Left lung (tissue), 10 donors: Measurements from ENCODE around the gene PSMD13. TPM values are rescaled to one million over a fixed set of nuclear protein-coding genes. Genes with fewer than 3 reads are reported as not detected.
A peak's percentile ranks its signal among the peaks of the same experiment; 100 is the strongest.

ENCODE experiments used
- ATAC-seq: fragments of 200-7000 bp; cut with Tn5 transposase; one replicate; pipeline ENCODE4 v1.9.1; 2020; ENCODE audit warnings: moderate library complexity
- DNase-seq, 4 donors: peaks; one replicate each; pipeline ENCODE4 v3.0.0-alpha.2; 2013 to 2020
- H3K27ac ChIP-seq, 2 donors: fragments of 200-600 bp; sonication (generic) in 1 of 2; one replicate each; pipeline versions ENCODE4 v1.5.0 to v1.8.0; 2020 to 2021
- H3K27me3 ChIP-seq, 2 donors: fragments of 200-600 bp; sonication (generic) in 1 of 2; one replicate each; pipeline versions ENCODE4 v1.5.0 to v1.8.0; 2020 to 2021
- H3K36me3 ChIP-seq, 2 donors: fragments of 200-600 bp; sonication (generic) in 1 of 2; one replicate each; pipeline versions ENCODE4 v1.5.0 to v1.8.0; 2020 to 2021
- H3K4me1 ChIP-seq, 2 donors: fragments of 200-600 bp; one replicate each; pipeline ENCODE4 v1.8.0; 2021
- H3K4me3 ChIP-seq, 2 donors: fragments of 200-600 bp; sonication (generic) in 1 of 2; one replicate each; pipeline versions ENCODE4 v1.5.0 to v1.8.0; 2020 to 2021; ENCODE audit warnings: mild to moderate bottlenecking in 1 of 2
- H3K9me3 ChIP-seq, 2 donors: fragments of 200-600 bp; sonication (generic) in 1 of 2; one replicate each; pipeline versions ENCODE4 v1.5.0 to v1.8.0; 2020 to 2021
- intact Hi-C, 2 donors: fragments of 100-400 bp; cut with DNase I; formaldehyde crosslinking; loops; one replicate each; pipeline versions ENCODE4 v1.11.2 to v1.14.2; 2022
- polyA plus RNA-seq, 6 donors: library from polyadenylated mRNA; unstranded; fragments of 120-200 nt; gene quantifications; one replicate each; pipeline ENCODE4 v1.2.1, GENCODE V29; 2013; ENCODE audit not compliant: insufficient read length in 6 of 6
- total RNA-seq, 2 donors: library from RNA; stranded (reverse); fragmentation: NEBNext Ultra II Directional; extraction: Animal tissue kit (Norgen Biotek cat#: 25700); gene quantifications; one replicate each; pipeline ENCODE4 v1.2.1, GENCODE V29; 2021
- TF ChIP-seq, protein P1 (sequence below), 2 donors: fragments of 200-600 bp; sonication (generic) in 1 of 2; IDR thresholded peaks; one replicate each; pipeline versions ENCODE4 v1.5.0 to v1.8.0; 2021; ENCODE audit warnings: antibody characterized with exemption in 2 of 2
- donor health status: DM: no; HTN: yes; CAD: no.
- donor health status: DM: no; HTN: no; CAD: no.

PSMD13 gene
- total and polyA plus RNA-seq, 8 donors, result 78.0 to 157 (median 147) TPM

- H3K4me3 ChIP-seq, result no peak overlapping the region
- TF ChIP-seq, protein P1, sequence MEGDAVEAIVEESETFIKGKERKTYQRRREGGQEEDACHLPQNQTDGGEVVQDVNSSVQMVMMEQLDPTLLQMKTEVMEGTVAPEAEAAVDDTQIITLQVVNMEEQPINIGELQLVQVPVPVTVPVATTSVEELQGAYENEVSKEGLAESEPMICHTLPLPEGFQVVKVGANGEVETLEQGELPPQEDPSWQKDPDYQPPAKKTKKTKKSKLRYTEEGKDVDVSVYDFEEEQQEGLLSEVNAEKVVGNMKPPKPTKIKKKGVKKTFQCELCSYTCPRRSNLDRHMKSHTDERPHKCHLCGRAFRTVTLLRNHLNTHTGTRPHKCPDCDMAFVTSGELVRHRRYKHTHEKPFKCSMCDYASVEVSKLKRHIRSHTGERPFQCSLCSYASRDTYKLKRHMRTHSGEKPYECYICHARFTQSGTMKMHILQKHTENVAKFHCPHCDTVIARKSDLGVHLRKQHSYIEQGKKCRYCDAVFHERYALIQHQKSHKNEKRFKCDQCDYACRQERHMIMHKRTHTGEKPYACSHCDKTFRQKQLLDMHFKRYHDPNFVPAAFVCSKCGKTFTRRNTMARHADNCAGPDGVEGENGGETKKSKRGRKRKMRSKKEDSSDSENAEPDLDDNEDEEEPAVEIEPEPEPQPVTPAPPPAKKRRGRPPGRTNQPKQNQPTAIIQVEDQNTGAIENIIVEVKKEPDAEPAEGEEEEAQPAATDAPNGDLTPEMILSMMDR (IDR thresholded peaks at IDR 0.05), result no peak
- H3K9me3 ChIP-seq, result peaks cover 0 to 4% of the 10 kb centered on the region in 2 donors
- H3K27ac ChIP-seq, result peak overlapping the region in 1 of 2 donors; percentile 96
- no peaks in the 10 kb centered on the region for H3K36me3 ChIP-seq
- ATAC-seq (no peak), DNase-seq (no peak)
- intact Hi-C loops, result no loop called here
- H3K4me1 ChIP-seq, result peaks cover 0 to 39% of the 10 kb centered on the region in 2 donors
- no peaks in the 10 kb centered on the region for H3K27me3 ChIP-seq
Measured at GRCh38 chr11:270451-271318, 33.9 kb downstream of the PSMD13 start.

GRCh38 chr11:271319-271715 lies 34.5 kb downstream of the PSMD13 start:
- H3K36me3 ChIP-seq, result no peaks in the 10 kb centered on the region
- H3K27ac ChIP-seq, result peak overlapping the region in 1 of 2 donors; percentile 96
- intact Hi-C loops, result no loop called here
- H3K27me3 ChIP-seq, result no peaks in the 10 kb centered on the region
- ATAC-seq, result no peak
- TF ChIP-seq, protein P1 (IDR thresholded peaks at IDR 0.05), result no peak
- no peak for DNase-seq
- no peak overlapping the region for H3K4me3 ChIP-seq
- peaks cover 0 to 39% of the 10 kb centered on the region in 2 donors for H3K4me1 ChIP-seq
- no peaks in the 10 kb centered on the region for H3K9me3 ChIP-seq

DNA sequence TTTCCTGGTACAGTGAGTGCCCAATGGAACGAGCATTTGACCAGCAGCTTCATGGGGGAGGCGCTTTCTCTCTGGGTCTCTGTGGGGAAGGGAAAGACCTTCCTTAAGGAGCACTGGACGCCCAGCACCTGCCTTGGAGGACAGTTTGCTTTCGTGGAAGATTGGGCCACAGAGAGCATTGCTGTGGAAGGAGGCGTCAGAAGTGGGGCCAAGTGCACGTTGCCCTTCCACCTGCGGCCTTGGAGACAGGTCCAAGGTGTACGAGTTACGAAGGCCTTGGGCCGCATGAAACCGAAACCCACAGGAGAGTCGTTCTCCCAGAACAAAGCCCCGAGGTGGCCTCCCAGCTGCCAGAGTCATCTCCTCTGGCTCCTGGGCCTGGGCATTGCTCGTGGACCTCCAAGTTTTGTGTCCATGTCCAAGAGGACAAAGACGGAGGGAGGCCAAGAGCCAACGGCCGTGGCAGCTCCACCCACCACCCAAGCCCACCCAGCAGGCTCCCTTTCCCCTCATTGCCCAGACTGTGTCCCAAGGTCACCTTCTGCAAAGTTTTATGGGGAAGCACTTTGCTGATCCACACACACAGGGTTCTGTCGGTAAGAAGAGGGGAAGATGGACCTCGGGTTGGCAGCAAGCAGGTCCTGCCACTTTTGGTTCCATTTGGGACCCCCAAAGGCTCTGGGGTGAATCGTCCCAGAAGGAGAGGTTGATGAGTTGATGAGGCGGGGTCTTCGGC lies 35.6 kb downstream of the PSMD13 start:
- TF ChIP-seq, protein P1 (IDR thresholded peaks at IDR 0.05), result no peak
- ATAC-seq, result no peak
- intact Hi-C loops, result no loop called here
- Histone ChIP-seq H3K36me3 (no peaks in the 10 kb centered on the region), H3K27me3 (peaks cover 0 to 2% of the 10 kb centered on the region in 2 donors), H3K9me3 (no peaks in the 10 kb centered on the region), H3K27ac (no peak overlapping the region), H3K4me3 (no peak overlapping the region), H3K4me1 (peaks cover 0 to 39% of the 10 kb centered on the region in 2 donors)
- no peak for DNase-seq

GRCh38 chr11:272931-273198 lies 36.1 kb downstream of the PSMD13 start:
- intact Hi-C loops, result no loop called here
- H3K36me3 ChIP-seq, result no peaks in the 10 kb centered on the region
- no peak overlapping the region for H3K4me3 ChIP-seq
- DNase-seq, result no peak
- peaks cover 0 to 7% of the 10 kb centered on the region in 2 donors for H3K27me3 ChIP-seq
- ATAC-seq, result no peak
- H3K9me3 ChIP-seq, result no peaks in the 10 kb centered on the region
- peaks cover 0 to 38% of the 10 kb centered on the region in 2 donors for H3K4me1 ChIP-seq
- TF ChIP-seq, protein P1 (IDR thresholded peaks at IDR 0.05), result no peak
- no peak overlapping the region for H3K27ac ChIP-seq

DNA sequence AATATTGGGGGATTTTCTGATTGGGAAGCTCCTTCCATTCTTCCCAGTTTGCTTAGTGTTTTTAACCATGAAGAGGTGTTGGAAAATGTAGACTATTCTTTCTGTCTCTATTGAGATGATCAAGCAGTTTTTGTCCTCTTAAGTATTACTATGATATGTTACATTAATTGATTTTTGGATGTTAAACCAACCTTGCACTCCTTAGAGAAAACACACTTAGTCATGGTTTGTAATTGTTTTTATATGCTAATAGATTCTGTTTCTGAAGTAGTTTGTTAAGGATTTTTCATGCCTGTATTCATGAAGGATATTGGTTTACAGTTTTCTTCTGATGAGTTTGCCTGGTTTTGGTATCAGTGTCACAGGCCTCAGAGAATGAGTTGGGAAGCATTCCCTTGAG lies 39.4 kb downstream of the PSMD13 start:
- no peak overlapping the region for H3K4me3 ChIP-seq
- H3K9me3 ChIP-seq, result no peaks in the 10 kb centered on the region
- ATAC-seq (no peak), DNase-seq (no peak)
- H3K4me1 ChIP-seq, result peaks cover 10 to 44% of the 10 kb centered on the region in 2 donors
- intact Hi-C loops, result no loop called here
- peaks cover 32 to 41% of the 10 kb centered on the region in 2 donors for H3K27me3 ChIP-seq
- TF ChIP-seq, protein P1 (IDR thresholded peaks at IDR 0.05), result no peak
- H3K27ac ChIP-seq, result no peak overlapping the region
- no peaks in the 10 kb centered on the region for H3K36me3 ChIP-seq
